Transverse colon (tissue), 4 donors: Measurements from ENCODE around the gene NCBP1.
"Not testable (repeated sequence)": the region's sequence is repeated elsewhere in the genome, so short reads cannot be mapped to it uniquely, and the experiment has no call there.

Experiments used
- CTCF ChIP-seq, 5 experiments: fragments of 200-600 bp in 3 of 5; fragments of 450-650 bp in 2 of 5; sonication (generic) in 3 of 5; IDR thresholded peaks; 1 replicate in 2 of 5; 2 replicates in 3 of 5; pipeline ENCODE4 v1.5.1; 2016 to 2017; ENCODE audit warnings: antibody characterized with exemption in 5 of 5, inconsistent platforms in 3 of 5, mild to moderate bottlenecking in 2 of 5, moderate library complexity in 1 of 5
- EP300 ChIP-seq: sonication (generic); formaldehyde crosslinking; IDR thresholded peaks from one replicate; pipeline ENCODE4 v1.6.1; 2017; ENCODE audit warnings: antibody characterized with exemption, low read depth
- POLR2A ChIP-seq: fragments of 450-650 bp; IDR thresholded peaks from one replicate; pipeline ENCODE4 v1.6.1; 2016; ENCODE audit warnings: antibody characterized with exemption, mild to moderate bottlenecking, moderate library complexity
- POLR2AphosphoS5 ChIP-seq, 3 donors: sonication (generic); formaldehyde crosslinking; IDR thresholded peaks; one replicate each; pipeline ENCODE4 v1.6.1; 2016; ENCODE audit warnings: antibody characterized with exemption in 3 of 3

DNA sequence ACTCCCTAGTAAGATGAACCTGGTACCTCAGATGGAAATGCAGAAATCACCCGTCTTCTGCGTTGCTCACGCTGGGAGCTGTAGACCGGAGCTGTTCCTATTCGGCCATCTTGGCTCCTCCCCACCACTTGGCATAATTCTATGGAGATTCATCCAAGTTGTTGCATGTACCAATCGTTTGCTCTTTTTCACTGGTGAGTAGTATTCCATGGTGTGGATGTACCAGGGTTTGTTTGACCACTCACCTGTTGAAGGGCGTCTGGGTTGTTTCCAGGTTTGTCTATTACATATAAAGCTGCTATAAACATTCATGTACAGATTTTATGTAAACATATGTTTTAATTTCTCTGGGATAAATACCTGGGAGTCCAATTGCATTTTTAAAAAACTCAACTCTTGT lies 46.7 kb upstream of the NCBP1 start:
- not testable (repeated sequence) for TF ChIP-seq CTCF (IDR thresholded peaks at IDR 0.05); POLR2A; POLR2AphosphoS5 (IDR thresholded peaks at IDR 0.05); EP300
